WERI-Rb-1 (cell line): ENCODE data around the gene ZNF764.
A peak's percentile ranks its signal among the peaks of the same experiment; 100 is the strongest.

ENCODE experiments used
- DNase-seq: peaks from one replicate; pipeline ENCODE4 v3.0.0-alpha.2; 2020
- H3K27ac ChIP-seq: fragments of 250-450 bp; sonication (Bioruptor Pico); 2 replicates; pipeline ENCODE4 v1.5.1; 2020; ENCODE audit warnings: mild to moderate bottlenecking, moderate library complexity
- H3K27me3 ChIP-seq: fragments of 250-450 bp; sonication (Bioruptor Pico); 2 replicates; pipeline ENCODE4 v1.5.1; 2021; ENCODE audit warnings: mild to moderate bottlenecking, low read depth, moderate library complexity; ENCODE audit not compliant: insufficient read depth, severe bottlenecking
- H3K36me3 ChIP-seq: fragments of 250-450 bp; sonication (Bioruptor Pico); 2 replicates; pipeline ENCODE4 v1.5.1; 2020; ENCODE audit warnings: mild to moderate bottlenecking, moderate library complexity
- H3K4me3 ChIP-seq: 2 replicates; pipeline ENCODE4 v1.5.1; 2011; ENCODE audit warnings: low read depth, mild to moderate bottlenecking, control low read depth, low read length
- H3K9me3 ChIP-seq: fragments of 250-450 bp; sonication (Bioruptor Pico); 2 replicates; pipeline ENCODE4 v1.5.1; 2021; ENCODE audit warnings: mild to moderate bottlenecking, moderate library complexity; ENCODE audit not compliant: severe bottlenecking
- TF ChIP-seq, protein P1 (sequence below): IDR thresholded peaks from 2 replicates; pipeline ENCODE4 v1.5.1; 2011; ENCODE audit warnings: low read depth, mild to moderate bottlenecking, control low read depth, inconsistent platforms, low read length

ZNF764 gene

DNA sequence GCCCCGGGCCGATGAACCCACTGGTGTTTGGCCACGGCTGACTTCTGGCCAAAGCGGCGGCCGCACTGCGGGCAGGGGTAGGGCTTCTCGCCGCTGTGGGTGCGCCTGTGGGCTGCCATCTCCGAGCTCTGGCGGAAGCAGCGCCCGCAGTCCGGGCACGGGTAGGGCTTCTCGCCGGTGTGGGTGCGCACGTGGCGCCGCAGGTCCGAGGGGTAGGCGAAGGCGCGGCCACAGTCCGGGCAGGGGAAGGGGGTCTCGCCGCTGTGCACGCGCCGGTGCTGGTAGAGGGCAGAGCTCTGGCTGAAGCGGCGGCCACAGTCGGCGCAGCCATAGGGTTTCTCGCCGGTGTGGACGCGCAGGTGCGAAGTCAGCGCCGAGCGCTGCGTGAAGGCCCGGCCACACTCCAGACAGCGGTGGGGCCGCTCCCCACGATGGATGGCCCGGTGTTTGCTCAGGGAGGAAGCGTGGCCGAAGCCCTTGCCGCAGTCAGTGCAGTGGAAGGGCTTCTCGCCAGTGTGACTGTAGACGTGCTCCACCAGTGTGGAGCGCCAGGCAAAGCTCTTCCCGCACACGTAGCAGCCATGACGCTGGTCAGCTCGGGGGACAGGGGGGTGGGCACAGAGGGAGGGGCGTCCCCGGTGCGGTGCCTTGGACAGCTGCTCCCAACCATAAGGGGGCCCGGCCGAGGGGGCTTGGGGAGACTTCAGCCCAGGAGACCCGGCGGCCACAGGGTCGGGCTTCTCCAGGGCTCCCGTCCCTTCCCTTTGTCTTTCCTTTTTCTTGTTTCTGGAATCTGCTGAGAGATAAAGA, 2.7 kb downstream of the ZNF764 start:
- TF ChIP-seq, protein P1, sequence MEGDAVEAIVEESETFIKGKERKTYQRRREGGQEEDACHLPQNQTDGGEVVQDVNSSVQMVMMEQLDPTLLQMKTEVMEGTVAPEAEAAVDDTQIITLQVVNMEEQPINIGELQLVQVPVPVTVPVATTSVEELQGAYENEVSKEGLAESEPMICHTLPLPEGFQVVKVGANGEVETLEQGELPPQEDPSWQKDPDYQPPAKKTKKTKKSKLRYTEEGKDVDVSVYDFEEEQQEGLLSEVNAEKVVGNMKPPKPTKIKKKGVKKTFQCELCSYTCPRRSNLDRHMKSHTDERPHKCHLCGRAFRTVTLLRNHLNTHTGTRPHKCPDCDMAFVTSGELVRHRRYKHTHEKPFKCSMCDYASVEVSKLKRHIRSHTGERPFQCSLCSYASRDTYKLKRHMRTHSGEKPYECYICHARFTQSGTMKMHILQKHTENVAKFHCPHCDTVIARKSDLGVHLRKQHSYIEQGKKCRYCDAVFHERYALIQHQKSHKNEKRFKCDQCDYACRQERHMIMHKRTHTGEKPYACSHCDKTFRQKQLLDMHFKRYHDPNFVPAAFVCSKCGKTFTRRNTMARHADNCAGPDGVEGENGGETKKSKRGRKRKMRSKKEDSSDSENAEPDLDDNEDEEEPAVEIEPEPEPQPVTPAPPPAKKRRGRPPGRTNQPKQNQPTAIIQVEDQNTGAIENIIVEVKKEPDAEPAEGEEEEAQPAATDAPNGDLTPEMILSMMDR = no peak
- Histone ChIP-seq H3K9me3 (no peaks in the 10 kb centered on the region), H3K27me3 (no peaks in the 10 kb centered on the region), H3K27ac (peak overlapping the region; percentile 22), H3K36me3 (peaks cover 14% of the 10 kb centered on the region), H3K4me3 (no peak overlapping the region)
- no peak for DNase-seq

DNA sequence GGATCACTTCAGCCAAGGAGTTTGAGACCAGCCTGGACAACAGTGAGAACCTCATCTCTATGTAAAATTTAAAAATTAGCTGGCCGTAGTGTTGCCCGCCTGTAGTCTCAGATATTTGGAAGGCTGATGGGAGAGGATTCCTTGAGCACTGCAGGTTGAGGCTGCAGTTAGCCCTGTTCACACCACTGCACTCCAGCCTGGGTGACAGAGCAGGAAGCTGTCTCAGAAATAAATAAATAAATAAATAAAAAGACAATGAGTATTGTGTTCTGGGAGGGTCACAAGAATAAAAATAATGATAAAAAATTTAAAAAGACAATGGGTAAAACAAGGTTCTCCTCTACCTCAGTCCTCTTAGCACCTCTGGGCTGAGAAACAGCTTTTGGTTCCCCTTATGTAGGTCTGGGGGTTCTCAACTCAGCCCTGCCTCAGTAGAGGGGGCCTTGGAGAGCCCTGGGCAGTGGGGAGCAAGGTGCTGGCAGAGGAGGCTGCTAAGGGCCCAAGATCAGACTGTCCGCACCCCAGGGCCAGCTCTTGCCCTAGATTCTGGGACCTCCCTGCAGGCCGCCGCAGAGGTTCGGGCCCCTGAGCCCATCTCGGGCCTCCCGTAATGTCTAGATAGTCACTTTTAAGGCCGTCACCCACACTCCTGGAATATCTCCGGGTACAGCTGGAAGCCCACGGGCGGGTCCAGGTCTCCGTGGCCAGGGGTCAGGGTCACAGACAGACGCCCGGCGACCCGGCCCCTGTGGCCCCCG, 3.4 kb downstream of the ZNF764 start:
- H3K27me3 ChIP-seq = no peaks in the 10 kb centered on the region
- TF ChIP-seq, protein P1 = no peak
- no peak overlapping the region for H3K27ac ChIP-seq
- no peaks in the 10 kb centered on the region for H3K9me3 ChIP-seq
- peaks cover 14% of the 10 kb centered on the region for H3K36me3 ChIP-seq
- H3K4me3 ChIP-seq = no peak overlapping the region
- DNase-seq = no peak

DNA sequence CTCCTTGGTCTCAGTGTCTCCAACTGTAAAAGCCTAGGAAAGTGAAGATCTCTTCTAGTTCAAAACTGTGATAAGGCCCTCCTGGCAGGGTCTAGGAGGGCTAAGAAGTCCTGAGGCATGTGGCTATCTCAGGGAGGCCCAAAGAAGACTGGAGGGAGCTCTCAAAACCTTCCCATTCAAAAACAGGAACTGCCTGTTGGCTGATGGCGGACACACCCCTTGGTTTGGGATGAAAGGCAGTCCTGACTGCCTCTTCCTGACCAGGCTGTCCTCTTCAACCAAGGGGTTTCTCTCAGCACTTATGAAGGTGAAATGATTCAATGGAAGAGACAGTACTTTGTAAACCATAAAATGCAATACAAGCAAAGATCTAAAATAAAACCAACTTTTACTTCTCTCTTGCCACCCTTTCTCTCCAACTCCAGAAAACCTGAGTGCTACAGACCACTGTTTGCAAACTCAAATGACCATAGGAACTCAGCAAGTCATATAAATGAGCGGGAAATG, 4.7 kb downstream of the ZNF764 start:
- Histone ChIP-seq H3K27ac (no peak overlapping the region), H3K27me3 (no peaks in the 10 kb centered on the region), H3K9me3 (no peaks in the 10 kb centered on the region), H3K36me3 (peaks cover 14% of the 10 kb centered on the region), H3K4me3 (no peak overlapping the region)
- DNase-seq = no peak
- TF ChIP-seq, protein P1 = no peak

DNA sequence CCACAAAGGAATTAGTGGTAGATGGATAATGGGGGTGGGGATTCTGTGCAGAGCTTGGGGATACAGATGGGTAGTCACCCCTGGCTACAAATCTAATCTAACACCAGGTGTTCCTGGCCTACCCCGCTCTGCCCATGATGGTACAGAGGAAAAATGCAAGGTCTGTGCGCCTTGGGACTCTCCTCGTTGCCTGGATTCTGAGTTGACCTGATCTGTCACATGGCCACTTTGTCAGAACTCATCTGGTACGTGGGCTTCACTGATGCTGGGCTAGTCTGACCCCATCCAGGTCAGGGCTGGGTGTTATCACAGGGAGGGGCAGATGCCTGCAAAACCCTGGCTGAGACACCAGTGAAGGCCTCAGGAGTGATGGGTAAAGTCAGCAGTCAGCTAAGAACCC, 5.2 kb downstream of the ZNF764 start:
- TF ChIP-seq, protein P1 = no peak
- Histone ChIP-seq H3K27me3 (no peaks in the 10 kb centered on the region), H3K27ac (no peak overlapping the region), H3K9me3 (no peaks in the 10 kb centered on the region), H3K36me3 (peaks cover 14% of the 10 kb centered on the region), H3K4me3 (no peak overlapping the region)
- no peak for DNase-seq

DNA sequence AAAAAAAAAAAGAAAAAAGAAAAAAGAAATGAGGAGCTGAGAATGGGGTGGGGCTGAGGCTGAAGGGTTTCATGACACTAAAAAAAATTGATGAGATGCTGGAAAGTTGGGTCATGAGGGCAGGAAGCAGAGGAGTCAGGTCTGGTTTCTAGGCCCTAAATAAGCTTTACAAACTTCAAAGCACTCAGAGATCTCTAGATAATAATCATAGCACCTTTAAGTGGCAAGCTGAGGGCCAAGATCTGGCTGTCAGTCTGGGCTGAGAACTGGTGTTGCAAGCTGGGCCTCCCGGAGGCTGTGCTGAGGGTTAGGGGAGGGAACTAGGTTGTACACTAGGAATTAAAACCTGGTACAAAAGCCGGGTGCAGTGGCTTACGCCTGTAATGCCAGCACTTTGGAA, 6.4 kb downstream of the ZNF764 start:
- no peaks in the 10 kb centered on the region for H3K9me3 ChIP-seq
- TF ChIP-seq, protein P1 = no peak
- DNase-seq = no peak
- no peak overlapping the region for H3K27ac ChIP-seq
- H3K36me3 ChIP-seq = peaks cover 14% of the 10 kb centered on the region
- no peak overlapping the region for H3K4me3 ChIP-seq
- H3K27me3 ChIP-seq = no peaks in the 10 kb centered on the region
